Measurements from ENCODE around the gene B4GALT4. TPM values are rescaled to one million over a fixed set of nuclear protein-coding genes. Genes with fewer than 3 reads are reported as not detected.

The B4GALT4 gene
- total and polyA plus RNA-seq, 2 of the 4 experiments (the other 2 are of a cell fraction): 27.0 to 30.3 TPM

- Histone ChIP-seq H3K27ac (ENCODE audit: insufficient read depth, low read length) (no peak overlapping the region), H3K4me2 (ENCODE audit: low read depth, low read length) (no peak overlapping the region), H3K4ac (ENCODE audit: low read depth, low read length) (no peak overlapping the region), H4K20me1 (ENCODE audit: insufficient read depth, low read length) (no peaks in the 10 kb centered on the region), H3K9me3 (ENCODE audit: control insufficient read depth, insufficient read depth, low read length) (no peaks in the 10 kb centered on the region), H2BK5ac (ENCODE audit: low read depth, low read length, poor library complexity, severe bottlenecking) (no peak overlapping the region), H2AFZ (replicated peaks; ENCODE audit: low read length, poor library complexity) (no peak overlapping the region), H3K9ac (ENCODE audit: low read depth, low read length) (no peak overlapping the region), H3K4me3 (ENCODE audit: insufficient read depth, low read depth, low read length) (no peak overlapping the region), H2BK15ac (ENCODE audit: low read depth, low read length) (no peak overlapping the region), H4K8ac (ENCODE audit: low read depth in 2 of 2, low read length in 2 of 2) (no peak overlapping the region), H2AK5ac (ENCODE audit: low read depth, low read length) (no peak overlapping the region), H4K5ac (ENCODE audit: low read depth, low read length) (no peak overlapping the region), H3K56ac (ENCODE audit: extremely low read depth, insufficient read depth, low read length) (no peak overlapping the region), H3K36me3 (ENCODE audit: control insufficient read depth, insufficient read depth, low read length) (peaks cover 34% of the 10 kb centered on the region), H3K14ac (replicated peaks; ENCODE audit: low read depth, low read length) (no peak overlapping the region), H2BK20ac (ENCODE audit: low read depth, low read length) (no peak overlapping the region), H3K4me1 (ENCODE audit: control insufficient read depth, insufficient read depth, low read length) (peaks cover 7% of the 10 kb centered on the region), H2BK120ac (ENCODE audit: low read depth, low read length) (no peak overlapping the region), H3K79me1 (ENCODE audit: low read depth in 1 of 2, low read length in 2 of 2) (no peaks in the 10 kb centered on the region; a peak in 1 of 4 replicates), H4K91ac (ENCODE audit: insufficient read depth, low read depth, low read length) (no peak overlapping the region), H3K23ac (ENCODE audit: low read depth, low read length) (no peak overlapping the region), H3K18ac (ENCODE audit: low read depth, low read length) (no peak overlapping the region), H3K9me1 (ENCODE audit: insufficient read depth, low read length) (peaks cover 4% of the 10 kb centered on the region), H2AK9ac (replicated peaks; ENCODE audit: low read depth, low read length, poor library complexity) (no peak overlapping the region), H3K27me3 (ENCODE audit: control insufficient read depth, insufficient read depth, low read length) (no peaks in the 10 kb centered on the region)
- intact Hi-C loops (cut with micrococcal nuclease): no loop called here
- no peak for DNase-seq
- 100% methylated on average over 2 of the region's 6 CpGs; no CpG with 5 or more reads in 1 of the 2 experiments for WGBS, 2 experiments (ENCODE audit: extremely low coverage in 2 of 2, insufficient read length in 1 of 2)
- in situ Hi-C loops (cut with MboI; ENCODE audit: low sequenced_read_pairs): no loop called here
- dilution Hi-C loops (cut with HindIII; ENCODE audit: low sequenced_read_pairs, unreplicated experiment): no loop called here
- BruUV-seq (replicated peaks): no TSS peak
- TF ChIP-seq CEBPB (IDR thresholded peaks at IDR 0.05; ENCODE audit: low read depth, low read length): no peak
- no peak for TF ChIP-seq FOS (IDR thresholded peaks at IDR 0.05; ENCODE audit: low read depth, low read length)
- no peak for TF ChIP-seq MAZ (IDR thresholded peaks at IDR 0.05; ENCODE audit: borderline replicate concordance, low read depth, low read length)
- no peak for TF ChIP-seq RAD21 (IDR thresholded peaks at IDR 0.05; ENCODE audit: low read length)
- TF ChIP-seq CTCF (conservative IDR thresholded peaks at IDR 0.05; ENCODE audit: low read depth, low read length): no peak
- no peak for TF ChIP-seq ELK1 (IDR thresholded peaks at IDR 0.05; ENCODE audit: borderline replicate concordance, low read depth, low read length)
- TF ChIP-seq MAFK (IDR thresholded peaks at IDR 0.05; ENCODE audit: low read depth, low read length): no peak
- no peak for TF ChIP-seq USF2 (IDR thresholded peaks at IDR 0.05; ENCODE audit: low read depth, low read length)
- no peak for TF ChIP-seq SMC3 (IDR thresholded peaks at IDR 0.05; ENCODE audit: low read depth, low read length)
- no peak for TF ChIP-seq RCOR1 (IDR thresholded peaks at IDR 0.05; ENCODE audit: insufficient replicate concordance, low read length)
- TF ChIP-seq BHLHE40 (IDR thresholded peaks at IDR 0.05; ENCODE audit: low read depth, low read length): no peak
- TF ChIP-seq MXI1 (IDR thresholded peaks at IDR 0.05; ENCODE audit: borderline replicate concordance, low read depth, low read length): no peak
- TF ChIP-seq NFE2L2 (IDR thresholded peaks at IDR 0.05; ENCODE audit: low read depth, low read length): no peak
- no peak for TF ChIP-seq CHD1 (IDR thresholded peaks at IDR 0.05; ENCODE audit: low read depth, low read length)
- POLR2A ChIA-PET (ENCODE audit: unreplicated experiment): no interaction called here
- ATAC-seq (ENCODE audit: low read depth): no peak
- CTCF ChIA-PET: interaction anchor here (1.3 kb wide), 1 partner anchor 10 kb away, joined by 3 read pairs; no protein-coding TSS in a partner anchor
Measured at GRCh38 chr3:119211803-119212202, 28.9 kb downstream of the B4GALT4 start.
